ENCODE data around the gene CIAO3. TPM values are rescaled to one million over a fixed set of nuclear protein-coding genes. Genes with fewer than 3 reads are reported as not detected.

CIAO3 gene
- total RNA-seq, 2 experiments from 2014 or later, result 34.8 to 37.0 TPM

DNA sequence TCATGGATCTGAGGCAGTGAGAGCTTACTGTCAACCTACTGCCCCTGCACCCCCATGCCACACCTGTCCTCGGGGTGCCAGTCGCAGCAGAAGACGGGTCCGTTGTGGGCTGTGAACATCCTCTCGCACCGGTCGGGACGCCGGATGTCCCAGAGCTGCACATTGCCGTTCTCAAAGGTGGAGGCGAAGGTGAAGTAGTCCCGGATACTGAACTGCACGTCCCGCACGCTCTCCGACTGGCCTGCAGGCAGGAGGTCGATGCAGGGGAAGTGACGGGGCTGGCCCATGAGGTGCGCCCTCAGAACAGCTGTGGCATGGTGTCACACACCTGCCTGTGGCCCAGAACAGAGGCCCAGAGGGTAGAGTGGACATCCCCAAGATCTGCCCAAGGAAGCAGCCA, 53.3 kb downstream of the CIAO3 start:
- H3K27ac Mint-ChIP-seq, result no peak overlapping the region
- DNase-seq, result no peak
- H3K4me1 Mint-ChIP-seq, result peaks cover 36% of the 10 kb centered on the region
- CTCF ChIA-PET, result interaction anchor here (1.2 kb wide), 1 partner anchor 278 kb away, joined by 3 read pairs; no protein-coding TSS in a partner anchor
- no peak overlapping the region for H3K4me3 Mint-ChIP-seq
- peaks cover 2% of the 10 kb centered on the region for H3K9me3 Mint-ChIP-seq (ENCODE audit: low read depth)
- peaks cover 4% of the 10 kb centered on the region for H3K36me3 Mint-ChIP-seq
- H3K27me3 Mint-ChIP-seq, result peaks cover 4% of the 10 kb centered on the region
- no peak for ATAC-seq

DNA sequence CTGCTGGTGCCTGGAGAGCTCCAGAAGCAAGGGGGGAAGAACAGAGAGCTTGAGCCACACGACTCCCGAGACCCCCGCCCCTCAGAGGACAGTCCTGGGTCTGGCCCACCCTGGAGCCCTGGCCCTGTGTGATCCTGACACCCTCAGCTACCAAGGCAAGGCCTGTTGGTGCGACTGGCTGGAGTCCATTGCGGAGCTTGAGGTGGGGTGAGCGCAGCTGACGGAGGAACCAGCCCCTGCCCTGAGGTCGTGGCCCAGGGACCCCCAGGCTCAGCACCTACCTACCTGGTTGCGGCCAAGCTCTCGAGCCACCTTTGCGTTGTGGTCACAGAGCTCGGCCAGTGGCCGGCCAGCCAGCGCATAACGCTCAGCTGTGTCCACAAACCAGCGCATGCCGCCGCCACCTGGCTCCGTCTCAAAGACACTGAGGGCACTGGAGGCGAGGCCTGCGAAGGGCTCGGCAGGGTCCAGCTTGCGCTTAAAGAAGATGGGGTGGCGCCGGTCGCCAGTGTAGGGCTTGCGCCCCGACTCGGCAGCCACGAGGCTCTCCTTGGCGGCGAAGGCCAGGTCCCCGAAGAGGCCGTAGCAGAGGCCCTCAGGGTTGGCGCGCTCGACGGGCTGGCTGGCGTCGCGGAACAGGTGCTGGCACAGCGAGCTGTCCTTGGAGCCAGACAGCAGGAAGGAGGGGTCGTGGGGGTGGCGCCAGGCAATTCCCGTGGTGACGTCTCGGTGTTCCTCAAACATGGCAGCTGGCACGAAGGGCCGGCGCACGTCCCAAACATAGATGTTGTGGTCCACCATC, 54.1 kb downstream of the CIAO3 start:
- CTCF ChIA-PET, result interaction anchor here (0.5 to 1.4 kb wide), 4 partner anchors 10 to 278 kb away, joined by 3 to 4 read pairs (median 3); no protein-coding TSS in a partner anchor
- ATAC-seq (no peak), DNase-seq (no peak)
- no peaks in the 10 kb centered on the region for H3K27me3 Mint-ChIP-seq
- no peak overlapping the region for H3K27ac Mint-ChIP-seq
- no peak overlapping the region for H3K4me3 Mint-ChIP-seq
- H3K4me1 Mint-ChIP-seq, result peaks cover 42% of the 10 kb centered on the region
- peaks cover 6% of the 10 kb centered on the region for H3K36me3 Mint-ChIP-seq
- H3K9me3 Mint-ChIP-seq (ENCODE audit: low read depth), result no peaks in the 10 kb centered on the region

DNA sequence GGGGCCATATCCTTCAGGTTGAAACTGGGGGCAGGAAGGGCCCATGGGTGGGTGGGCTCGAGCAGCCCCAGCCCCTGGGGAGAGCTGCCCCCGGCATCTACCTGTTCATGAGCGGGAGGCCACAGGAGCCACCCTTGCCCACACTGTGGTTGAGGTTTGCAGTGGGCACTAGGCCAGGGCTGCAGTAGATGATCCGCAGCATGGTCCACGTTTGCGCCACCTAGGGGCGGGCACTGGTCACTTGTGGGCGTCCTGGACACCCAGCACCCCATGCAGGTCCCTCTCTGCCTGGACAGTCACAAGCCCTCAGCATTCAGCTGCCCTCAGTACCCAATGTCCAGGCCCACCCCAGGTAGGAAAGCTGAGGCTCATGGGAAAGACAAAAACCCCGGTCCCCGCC, 54.8 kb downstream of the CIAO3 start:
- Mint-ChIP-seq H3K9me3 (ENCODE audit: low read depth) (no peaks in the 10 kb centered on the region), H3K4me1 (peaks cover 46% of the 10 kb centered on the region), H3K27me3 (no peaks in the 10 kb centered on the region), H3K27ac (no peak overlapping the region), H3K36me3 (peaks cover 7% of the 10 kb centered on the region), H3K4me3 (no peak overlapping the region)
- CTCF ChIA-PET, result interaction anchor here (0.5 to 1.4 kb wide), 3 partner anchors 11 to 49 kb away, joined by 3 to 4 read pairs (median 3); no protein-coding TSS in a partner anchor
- no peak for DNase-seq
- ATAC-seq, result no peak

GRCh38 chr16:684961-685696, 55.7 kb downstream of the CIAO3 start:
- H3K9me3 Mint-ChIP-seq (ENCODE audit: low read depth), result no peaks in the 10 kb centered on the region
- DNase-seq (no peak), ATAC-seq (no peak)
- CTCF ChIA-PET, result interaction anchor here (1.1 to 1.4 kb wide), 4 partner anchors 11 to 48 kb away, joined by 3 to 4 read pairs (median 4); partner anchors contain the start of gene RHOT2
- H3K4me1 Mint-ChIP-seq, result peaks cover 43% of the 10 kb centered on the region
- H3K27ac Mint-ChIP-seq, result no peak overlapping the region
- no peaks in the 10 kb centered on the region for H3K27me3 Mint-ChIP-seq
- H3K36me3 Mint-ChIP-seq, result peaks cover 7% of the 10 kb centered on the region
- H3K4me3 Mint-ChIP-seq, result no peak overlapping the region

DNA sequence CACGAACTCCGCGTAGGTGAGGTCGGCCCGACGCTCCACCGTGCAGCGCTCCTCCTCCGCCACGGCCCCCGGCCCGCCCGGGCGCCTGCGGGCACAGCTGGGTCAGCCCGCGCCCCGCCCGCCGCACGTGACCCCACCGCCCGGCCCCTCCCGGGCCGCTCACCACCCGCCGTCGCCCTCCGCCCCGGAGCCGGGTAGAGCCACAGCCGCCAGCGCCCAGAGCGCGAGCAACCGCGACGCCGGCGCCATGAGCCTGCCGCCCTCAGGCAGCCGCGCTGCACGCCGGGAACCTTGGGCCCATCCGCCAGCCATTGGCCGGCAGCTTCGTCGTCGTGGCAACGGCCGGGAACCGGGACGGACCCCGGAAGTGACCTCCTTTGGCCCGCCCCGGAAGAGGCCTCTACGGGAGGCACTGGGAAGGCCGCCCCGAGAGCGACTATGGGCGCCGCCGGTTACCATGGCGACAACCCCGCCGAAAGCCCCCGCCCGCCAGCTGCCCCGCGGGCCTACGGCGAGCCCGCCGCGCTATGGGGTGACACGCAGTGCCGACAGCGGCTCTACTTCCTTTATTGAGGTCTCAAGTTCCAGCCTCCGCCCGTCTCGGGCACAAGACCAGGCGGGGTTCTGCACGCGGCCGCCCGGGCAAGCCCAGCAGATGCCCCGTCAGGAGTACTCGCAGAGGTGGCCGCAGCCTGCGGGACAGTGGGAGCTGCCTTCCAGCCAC, 56.6 kb downstream of the CIAO3 start, which contains the start of gene JMJD8:
JMJD8 (minus strand) TSS at position 264 of the 724 bp plus-strand sequence; CDS start at position 249, 15 bp downstream.
- peak; percentile 73 for ATAC-seq
- peak within 1 kb of the TSS; percentile 75 for H3K27ac Mint-ChIP-seq
- H3K9me3 Mint-ChIP-seq (ENCODE audit: low read depth), result no peaks in the 10 kb centered on the region
- peaks cover 41% of the 10 kb centered on the region for H3K4me1 Mint-ChIP-seq
- peak within 1 kb of the TSS; percentile 66 for H3K4me3 Mint-ChIP-seq
- CTCF ChIA-PET, result interaction anchor here (0.6 to 1.2 kb wide), 3 partner anchors 14 to 31 kb away, joined by 3 to 4 read pairs (median 3); partner anchors contain the start of genes METRN and RHOT2
- peak; percentile 98 for DNase-seq
- H3K36me3 Mint-ChIP-seq, result peaks cover 7% of the 10 kb centered on the region
- H3K27me3 Mint-ChIP-seq, result no peaks in the 10 kb centered on the region

GRCh38 chr16:683396-684070, 57.3 kb downstream of the CIAO3 start:
- H3K4me1 Mint-ChIP-seq, result peaks cover 36% of the 10 kb centered on the region
- no peaks in the 10 kb centered on the region for H3K9me3 Mint-ChIP-seq (ENCODE audit: low read depth)
- peaks cover 7% of the 10 kb centered on the region for H3K36me3 Mint-ChIP-seq
- CTCF ChIA-PET, result interaction anchor here (1.1 to 1.2 kb wide), 2 partner anchors 14 to 15 kb away, joined by 3 to 4 read pairs; partner anchors contain the start of gene RHOT2
- H3K27me3 Mint-ChIP-seq, result no peaks in the 10 kb centered on the region
- H3K27ac Mint-ChIP-seq, result peak overlapping the region; percentile 73
- ATAC-seq (no peak), DNase-seq (no peak)
- peak overlapping the region; percentile 66 for H3K4me3 Mint-ChIP-seq

DNA sequence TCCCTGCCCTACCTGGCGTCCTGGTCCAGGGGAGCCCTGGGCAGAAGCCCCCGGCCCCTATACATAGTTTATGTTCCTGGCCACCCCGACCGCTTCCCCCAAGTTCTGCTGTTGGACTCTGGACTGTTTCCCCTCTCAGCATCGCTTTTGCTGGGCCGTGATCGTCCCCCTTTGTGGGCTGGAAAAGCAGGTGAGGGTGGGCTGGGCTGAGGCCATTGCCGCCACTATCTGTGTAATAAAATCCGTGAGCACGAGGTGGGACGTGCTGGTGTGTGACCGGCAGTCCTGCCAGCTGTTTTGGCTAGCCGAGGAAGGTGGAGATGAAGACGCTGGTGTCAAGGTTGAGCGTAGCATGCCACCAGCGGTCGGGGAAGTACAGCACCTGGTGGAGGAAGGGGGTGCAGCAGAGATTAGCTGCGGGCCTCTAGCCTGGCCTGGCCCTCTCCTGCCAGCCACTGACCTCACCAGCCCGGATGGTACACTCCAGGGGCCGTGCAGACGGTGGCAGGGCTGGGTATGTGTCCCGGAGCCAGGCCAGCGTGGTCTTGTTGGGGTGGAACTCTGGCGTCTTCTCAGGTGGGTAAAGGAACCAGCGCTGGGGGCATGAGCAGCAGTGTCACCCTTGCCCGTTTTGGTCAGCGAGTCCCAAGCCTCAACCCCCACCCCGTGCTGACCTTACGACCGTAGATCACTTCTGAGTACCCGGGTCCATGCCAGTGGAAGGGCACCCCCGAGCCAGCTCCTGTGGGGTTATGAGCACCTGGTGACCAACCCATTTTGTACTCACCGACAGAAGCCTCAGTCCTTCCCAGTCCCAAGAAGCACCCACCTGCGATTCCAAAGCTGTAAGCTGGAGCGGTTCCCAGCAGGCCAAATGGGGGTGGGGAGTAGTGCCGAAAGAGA, 58.1 kb downstream of the CIAO3 start:
- H3K4me1 Mint-ChIP-seq, result peaks cover 36% of the 10 kb centered on the region
- H3K36me3 Mint-ChIP-seq, result peaks cover 7% of the 10 kb centered on the region
- H3K27me3 Mint-ChIP-seq, result no peaks in the 10 kb centered on the region
- DNase-seq (no peak), ATAC-seq (no peak)
- H3K9me3 Mint-ChIP-seq (ENCODE audit: low read depth), result no peaks in the 10 kb centered on the region
- peak overlapping the region; percentile 73 for H3K27ac Mint-ChIP-seq
- CTCF ChIA-PET, result interaction anchor here (1.0 to 2.4 kb wide), 3 partner anchors 13 to 103 kb away, joined by 3 to 9 read pairs (median 4); partner anchors contain the start of gene RHOT2
- H3K4me3 Mint-ChIP-seq, result peak overlapping the region; percentile 66

- Mint-ChIP-seq H3K9me3 (ENCODE audit: low read depth) (no peaks in the 10 kb centered on the region), H3K27me3 (peaks cover 2% of the 10 kb centered on the region), H3K4me3 (peak overlapping the region; percentile 78), H3K36me3 (peaks cover 4% of the 10 kb centered on the region), H3K4me1 (peaks cover 34% of the 10 kb centered on the region), H3K27ac (no peak overlapping the region)
- no peak for ATAC-seq
- no peak for DNase-seq
- CTCF ChIA-PET, result interaction anchor here (0.9 to 2.4 kb wide), 4 partner anchors 13 to 103 kb away, joined by 3 to 9 read pairs (median 4); partner anchors contain the start of gene RHOT2
Observed at GRCh38 chr16:681746-682427, 58.9 kb downstream of the CIAO3 start.

- peaks cover 34% of the 10 kb centered on the region for H3K4me1 Mint-ChIP-seq
- H3K27ac Mint-ChIP-seq, result peak overlapping the region; percentile 68
- H3K4me3 Mint-ChIP-seq, result peak overlapping the region; percentile 78
- H3K27me3 Mint-ChIP-seq, result peaks cover 6% of the 10 kb centered on the region
- CTCF ChIA-PET, result interaction anchor here (0.8 to 2.4 kb wide), 7 partner anchors 13 to 102 kb away, joined by 3 to 9 read pairs (median 4); partner anchors contain the start of genes ANTKMT and RHOT2
- H3K36me3 Mint-ChIP-seq, result peaks cover 4% of the 10 kb centered on the region
- no peak for DNase-seq
- no peaks in the 10 kb centered on the region for H3K9me3 Mint-ChIP-seq (ENCODE audit: low read depth)
- ATAC-seq, result no peak
Observed at GRCh38 chr16:680967-681745, 59.6 kb downstream of the CIAO3 start.

DNA sequence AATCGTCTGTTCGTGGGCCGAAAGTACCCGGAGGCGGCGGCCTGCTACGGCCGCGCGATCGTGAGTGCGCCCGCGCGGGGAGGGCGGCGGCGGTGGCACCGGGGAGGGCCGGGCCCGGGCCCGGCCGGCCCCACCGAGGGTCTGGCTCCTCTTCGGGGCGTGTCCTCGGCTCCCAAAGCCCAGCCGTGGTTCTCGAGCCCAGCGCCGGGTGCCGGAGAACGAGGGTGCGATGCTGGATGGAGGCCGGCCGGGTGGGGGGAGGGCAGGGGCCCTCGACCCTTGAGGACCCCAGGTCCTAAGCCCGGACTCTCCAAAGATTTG, 60.2 kb downstream of the CIAO3 start:
- no peak for ATAC-seq
- peak overlapping the region; percentile 78 for H3K4me3 Mint-ChIP-seq
- peaks cover 4% of the 10 kb centered on the region for H3K36me3 Mint-ChIP-seq
- CTCF ChIA-PET, result interaction anchor here (0.7 to 2.4 kb wide), 6 partner anchors 9 to 101 kb away, joined by 3 to 9 read pairs (median 4); partner anchors contain the start of genes ANTKMT and RHOT2
- no peak for DNase-seq
- no peaks in the 10 kb centered on the region for H3K9me3 Mint-ChIP-seq (ENCODE audit: low read depth)
- peaks cover 34% of the 10 kb centered on the region for H3K4me1 Mint-ChIP-seq
- H3K27ac Mint-ChIP-seq, result peak overlapping the region; percentile 68
- H3K27me3 Mint-ChIP-seq, result peaks cover 6% of the 10 kb centered on the region
